ENCODE data around the gene LIN9. TPM values are rescaled to one million over a fixed set of nuclear protein-coding genes. Genes with fewer than 3 reads are reported as not detected.
A peak's percentile ranks its signal among the peaks of the same experiment; 100 is the strongest.
"Not testable (repeated sequence)": the region's sequence is repeated elsewhere in the genome, so short reads cannot be mapped to it uniquely, and the experiment has no call there.

The LIN9 gene
- total RNA-seq, 2 donors from 2014 or later: 6.4 to 10.0 TPM

DNA sequence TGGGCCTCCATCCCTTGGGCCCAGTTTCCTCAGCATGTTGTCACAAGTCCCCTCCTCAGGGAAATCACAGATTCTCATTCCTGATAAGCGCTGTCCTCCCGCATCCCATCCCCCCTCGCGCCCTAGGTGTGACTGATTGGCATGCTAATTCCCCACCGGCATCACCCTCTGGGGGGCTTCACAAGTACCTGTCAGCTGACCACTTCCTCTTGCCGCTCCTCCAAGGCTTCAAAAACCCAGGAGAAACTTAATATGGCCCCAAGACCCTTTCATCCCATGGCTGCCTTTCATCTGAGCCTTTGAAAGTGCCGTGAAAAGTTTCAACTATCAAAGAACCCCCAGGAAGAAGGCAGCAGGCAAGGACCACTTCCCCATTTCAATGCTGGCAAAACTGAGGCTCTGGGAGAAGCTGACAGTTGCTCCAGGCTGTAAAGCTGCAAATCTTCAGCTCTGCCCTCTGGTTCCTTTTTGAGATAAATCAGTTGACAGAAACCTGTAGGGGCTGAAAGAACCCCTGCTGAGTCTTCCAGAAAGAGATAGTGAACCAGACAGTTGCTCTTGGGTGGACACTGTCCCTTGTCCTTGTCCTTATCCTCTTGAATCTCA, 98.3 kb downstream of the LIN9 start:
- no peak overlapping the region for H3K27ac Mint-ChIP-seq
- ATAC-seq (no peak), DNase-seq (ENCODE audit: low spot score in 2 of 2) (no peak)
- no peaks in the 10 kb centered on the region for H3K36me3 Mint-ChIP-seq
- H3K9me3 Mint-ChIP-seq: no peaks in the 10 kb centered on the region

DNA sequence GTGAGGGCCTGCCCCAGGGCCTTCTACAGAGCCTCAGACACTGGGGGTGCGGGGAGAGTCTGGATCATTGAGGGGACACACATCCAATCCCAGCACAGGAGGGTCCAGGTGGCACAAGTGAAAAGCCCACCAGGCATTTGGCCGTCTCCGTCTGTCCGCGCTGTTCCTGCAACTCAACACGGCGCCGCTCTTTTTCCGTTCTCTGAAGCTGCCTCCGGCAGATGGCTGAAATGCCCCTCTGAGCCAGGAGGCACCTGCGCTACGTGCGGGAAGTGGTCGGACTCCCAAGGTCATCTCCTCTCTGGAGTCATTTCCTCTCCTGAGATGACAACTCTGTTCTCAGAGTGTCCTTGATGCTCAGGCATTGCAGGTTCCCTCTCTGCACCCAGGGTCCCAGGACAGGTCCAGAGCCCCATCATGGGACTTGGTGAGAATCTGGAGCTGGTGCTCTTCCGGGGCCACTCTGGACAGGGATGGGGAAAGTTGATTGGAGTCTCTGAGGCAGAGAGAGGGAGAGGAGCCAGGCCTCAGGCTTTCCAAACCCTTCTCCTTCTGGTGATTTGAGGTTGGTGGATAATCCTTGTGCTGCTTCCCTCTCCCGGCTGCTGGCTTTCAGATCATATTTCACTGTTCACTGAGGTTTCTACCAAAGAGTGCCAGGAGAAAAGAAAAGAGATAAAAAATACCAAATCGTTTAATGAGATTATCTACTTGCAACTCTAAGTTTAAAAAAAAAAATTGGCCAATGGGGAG, 99.5 kb downstream of the LIN9 start:
- DNase-seq (ENCODE audit: low spot score in 2 of 2) (no peak), ATAC-seq (no peak)
- H3K36me3 Mint-ChIP-seq: no peaks in the 10 kb centered on the region
- H3K9me3 Mint-ChIP-seq: no peaks in the 10 kb centered on the region
- H3K27ac Mint-ChIP-seq: peak overlapping the region in 1 of 2 donors; percentile 25

GRCh38 chr1:226207048-226207447, 101.9 kb downstream of the LIN9 start:
- H3K27ac Mint-ChIP-seq: no peak overlapping the region
- no peak for ATAC-seq
- H3K36me3 Mint-ChIP-seq: no peaks in the 10 kb centered on the region
- no peak for DNase-seq (ENCODE audit: low spot score in 2 of 2)
- H3K9me3 Mint-ChIP-seq: no peaks in the 10 kb centered on the region

DNA sequence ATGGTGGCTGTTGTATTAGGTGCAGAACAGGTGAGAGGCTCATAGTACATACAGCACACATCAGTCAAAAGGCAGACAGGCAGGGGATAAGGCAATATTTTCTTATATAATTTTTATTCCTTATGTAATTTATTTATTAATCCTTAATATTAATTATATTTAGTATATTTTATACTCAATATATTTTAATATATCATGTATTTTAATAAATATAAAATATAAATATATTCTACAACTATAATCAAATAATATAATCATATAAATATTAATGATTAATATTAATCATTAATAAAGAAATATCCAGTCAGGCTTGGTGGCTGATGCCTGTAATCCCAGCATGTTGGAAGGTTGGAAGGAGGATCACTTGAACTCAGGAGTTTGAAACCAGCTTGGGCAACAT, 104.8 kb downstream of the LIN9 start:
- DNase-seq (ENCODE audit: low spot score in 2 of 2): no peak
- Mint-ChIP-seq H3K27ac (no peak overlapping the region), H3K9me3 (no peaks in the 10 kb centered on the region), H3K36me3 (no peaks in the 10 kb centered on the region)
- ATAC-seq: no peak

DNA sequence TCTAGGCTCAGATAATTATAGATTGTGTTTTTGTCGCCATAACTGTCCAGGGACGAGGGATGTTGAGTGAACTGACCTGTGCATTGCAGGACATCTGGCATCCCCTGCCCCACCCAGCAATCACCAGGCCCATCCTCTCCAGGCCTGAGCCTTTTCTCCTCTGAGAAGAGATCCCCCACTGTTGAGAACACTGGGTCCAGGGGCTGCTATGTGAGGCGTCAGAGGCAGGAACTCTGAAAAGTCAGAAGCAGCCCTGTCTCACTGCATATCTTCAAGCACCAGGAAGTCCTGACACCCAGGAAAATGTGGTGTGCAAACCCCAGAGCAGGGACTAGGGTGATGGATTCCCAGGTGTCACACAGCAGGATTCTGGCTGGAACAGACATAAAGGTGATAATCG, 105.3 kb downstream of the LIN9 start:
- no peaks in the 10 kb centered on the region for H3K9me3 Mint-ChIP-seq
- DNase-seq (ENCODE audit: low spot score in 2 of 2) (no peak), ATAC-seq (no peak)
- H3K27ac Mint-ChIP-seq: no peak overlapping the region
- H3K36me3 Mint-ChIP-seq: no peaks in the 10 kb centered on the region

DNA sequence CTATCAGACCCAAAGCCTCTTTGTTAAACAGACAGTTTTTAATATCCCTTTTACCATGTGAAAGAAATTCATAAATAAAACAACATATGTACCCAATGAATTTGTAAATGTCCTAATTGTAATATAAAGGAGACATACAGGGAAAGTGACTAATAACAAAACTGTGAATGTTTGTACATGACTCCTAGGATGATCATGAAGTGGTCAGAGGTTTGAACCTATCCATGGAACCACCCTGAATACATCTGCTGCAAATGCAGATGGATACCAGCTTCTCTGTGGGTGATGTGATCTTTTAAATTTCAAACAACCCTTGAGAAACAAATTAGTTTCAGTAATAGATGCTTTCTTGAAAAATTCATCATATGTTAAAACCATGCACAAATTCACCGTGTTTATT, 105.7 kb downstream of the LIN9 start:
- no peaks in the 10 kb centered on the region for H3K36me3 Mint-ChIP-seq
- no peak for DNase-seq (ENCODE audit: low spot score in 2 of 2)
- H3K27ac Mint-ChIP-seq: no peak overlapping the region
- no peaks in the 10 kb centered on the region for H3K9me3 Mint-ChIP-seq
- ATAC-seq: peak; percentile 49 to 56

DNA sequence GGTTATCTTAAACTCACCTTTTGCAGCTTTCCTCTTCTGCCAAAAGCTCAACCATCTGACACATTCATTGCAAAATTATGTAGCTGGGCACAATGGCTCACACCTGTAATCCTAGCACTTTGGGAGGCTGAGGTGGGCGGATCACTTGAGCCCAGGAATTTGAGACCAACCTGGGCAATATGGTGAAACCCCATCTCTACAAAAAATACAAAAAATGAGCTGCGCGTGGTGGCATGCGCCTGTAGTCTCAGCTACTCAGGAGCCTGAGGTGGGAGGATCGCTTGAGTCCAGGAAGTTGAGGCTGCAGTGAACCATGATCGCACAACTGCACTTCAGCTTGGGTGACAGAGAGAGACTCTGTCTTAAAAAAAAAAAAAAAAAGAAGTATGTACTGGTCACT, 106.3 kb downstream of the LIN9 start:
- not testable (repeated sequence) for ATAC-seq; H3K27ac Mint-ChIP-seq; DNase-seq (ENCODE audit: low spot score in 2 of 2); H3K36me3 Mint-ChIP-seq; H3K9me3 Mint-ChIP-seq

GRCh38 chr1:226202246-226202645, 106.7 kb downstream of the LIN9 start:
- no peak for ATAC-seq
- Mint-ChIP-seq H3K36me3 (no peaks in the 10 kb centered on the region), H3K9me3 (no peaks in the 10 kb centered on the region), H3K27ac (no peak overlapping the region)
- no peak for DNase-seq (ENCODE audit: low spot score in 2 of 2)

DNA sequence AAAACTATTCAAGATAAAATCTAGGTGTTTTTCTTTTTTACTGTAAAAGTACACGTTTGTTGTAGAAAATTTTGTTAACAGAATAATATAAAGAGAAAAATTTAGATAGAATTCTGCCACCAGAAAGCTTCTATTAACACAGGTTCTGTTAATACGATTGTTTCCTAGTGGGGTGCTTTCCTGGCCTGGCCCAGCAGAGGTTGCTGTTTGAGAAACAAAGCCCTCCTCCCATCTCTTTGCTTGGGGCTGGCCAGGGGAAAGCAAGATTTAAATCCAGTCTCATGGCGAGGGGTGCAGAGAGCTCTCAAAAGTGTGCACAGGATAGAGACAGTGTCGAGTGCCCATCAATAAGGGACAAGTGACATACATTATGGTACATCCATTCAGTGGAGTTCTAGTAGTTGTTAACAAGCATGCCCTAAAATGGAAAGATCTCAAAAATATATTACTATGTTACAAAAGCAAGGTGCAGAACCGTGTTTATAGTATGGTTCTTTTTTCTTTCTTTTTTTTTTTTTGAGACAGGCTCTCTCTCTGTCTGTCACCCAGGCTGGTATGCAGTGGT, 107.9 kb downstream of the LIN9 start:
- DNase-seq (ENCODE audit: low spot score in 2 of 2) (no peak), ATAC-seq (no peak)
- H3K36me3 Mint-ChIP-seq: no peaks in the 10 kb centered on the region
- no peaks in the 10 kb centered on the region for H3K9me3 Mint-ChIP-seq
- H3K27ac Mint-ChIP-seq: no peak overlapping the region

GRCh38 chr1:226199971-226200370, 109.0 kb downstream of the LIN9 start:
- no peak for DNase-seq (ENCODE audit: low spot score in 2 of 2)
- no peak for ATAC-seq
- no peak overlapping the region for H3K27ac Mint-ChIP-seq
- H3K9me3 Mint-ChIP-seq: no peaks in the 10 kb centered on the region
- H3K36me3 Mint-ChIP-seq: no peaks in the 10 kb centered on the region

DNA sequence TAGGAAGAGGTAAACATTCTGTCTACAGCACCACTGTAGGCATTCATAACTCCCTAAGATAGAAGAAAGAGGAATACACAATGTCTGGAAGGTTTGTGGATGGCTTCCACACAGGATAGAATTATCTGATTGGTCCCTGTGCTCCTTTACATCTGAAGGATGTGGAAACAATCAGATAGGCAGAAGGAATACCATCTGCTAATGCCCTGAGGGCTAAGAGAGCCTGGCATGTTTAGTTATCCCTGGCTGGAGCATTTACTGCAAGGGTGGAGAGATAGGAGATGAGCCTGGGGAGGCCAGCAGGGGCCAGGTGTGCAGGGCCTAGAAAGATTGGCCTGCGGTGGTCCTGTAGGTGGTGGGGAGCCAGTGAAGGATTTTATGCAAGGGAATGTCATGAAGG, 113.8 kb downstream of the LIN9 start:
- no peak for DNase-seq (ENCODE audit: low spot score in 2 of 2)
- H3K36me3 Mint-ChIP-seq: no peaks in the 10 kb centered on the region
- no peaks in the 10 kb centered on the region for H3K9me3 Mint-ChIP-seq
- peak overlapping the region in 1 of 2 donors; percentile 58 for H3K27ac Mint-ChIP-seq
- no peak for ATAC-seq

GRCh38 chr1:226187380-226187779, 121.6 kb downstream of the LIN9 start:
- Mint-ChIP-seq H3K36me3 (peaks cover 6 to 19% of the 10 kb centered on the region in 2 donors), H3K27ac (peak overlapping the region; percentile 87 to 94), H3K9me3 (no peaks in the 10 kb centered on the region)
- ATAC-seq: no peak
- DNase-seq (ENCODE audit: low spot score in 2 of 2): no peak

DNA sequence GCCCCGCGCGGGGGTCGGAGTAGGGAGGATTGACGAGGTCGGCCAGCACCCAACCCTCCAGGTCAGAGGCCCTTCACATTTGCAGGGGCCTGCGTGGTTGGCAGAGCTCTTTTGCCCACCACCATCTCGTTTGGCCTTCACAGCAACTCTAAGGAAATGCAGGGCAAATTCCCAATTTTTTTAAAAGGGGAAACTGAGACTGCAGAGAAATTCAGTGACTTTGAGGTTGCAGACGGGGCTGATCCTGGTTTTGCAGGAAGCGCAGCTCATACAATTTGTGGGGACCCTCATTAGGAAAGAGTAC, 122.0 kb downstream of the LIN9 start:
- Mint-ChIP-seq H3K36me3 (peaks cover 6 to 22% of the 10 kb centered on the region in 2 donors), H3K9me3 (no peaks in the 10 kb centered on the region), H3K27ac (peak overlapping the region; percentile 87 to 94)
- ATAC-seq: no peak
- no peak for DNase-seq (ENCODE audit: low spot score in 2 of 2)

- DNase-seq (ENCODE audit: low spot score in 2 of 2): peak; percentile 78 to 85
- peak; percentile 92 to 98 for ATAC-seq
- no peaks in the 10 kb centered on the region for H3K9me3 Mint-ChIP-seq
- peaks cover 6 to 22% of the 10 kb centered on the region in 2 donors for H3K36me3 Mint-ChIP-seq
- H3K27ac Mint-ChIP-seq: peak within 1 kb of the TSS; percentile 94 to 95
Measured at GRCh38 chr1:226186124-226187018, 122.6 kb downstream of the LIN9 start, which contains the start of gene ACBD3. Gene ACBD3, minus strand, starts transcription at chr1:226186741. Its CDS starts 66 bp downstream, at chr1:226186675.

GRCh38 chr1:226185141-226186036, 123.6 kb downstream of the LIN9 start:
- Mint-ChIP-seq H3K27ac (peak overlapping the region; percentile 94 to 95), H3K9me3 (no peaks in the 10 kb centered on the region), H3K36me3 (peaks cover 6 to 22% of the 10 kb centered on the region in 2 donors)
- DNase-seq (ENCODE audit: low spot score in 2 of 2) (no peak), ATAC-seq (no peak)
